Cardiac muscle cell (in vitro differentiated cells and primary cell): Measurements from ENCODE around the gene ATP13A1. TPM values are rescaled to one million over a fixed set of nuclear protein-coding genes. Genes with fewer than 3 reads are reported as not detected.
A peak's percentile ranks its signal among the peaks of the same experiment; 100 is the strongest.
"Not testable (repeated sequence)": the region's sequence is repeated elsewhere in the genome, so short reads cannot be mapped to it uniquely, and the experiment has no call there.

ENCODE experiments used
- DNase-seq, 2 donors: peaks; one replicate each; pipeline versions ENCODE4 v3.0.0 to v3.0.0-alpha.2; 2010 to 2017; ENCODE audit warnings: low read depth in 1 of 2, low spot score in 1 of 2
- H3K27ac ChIP-seq: fragments of 200-600 bp; sonication (generic); 2 replicates; pipeline ENCODE4 v1.5.1; 2016
- H3K27me3 ChIP-seq: fragments of 200-600 bp; sonication (generic); 2 replicates; pipeline ENCODE4 v1.6.0; 2016; ENCODE audit warnings: control low read depth
- H3K36me3 ChIP-seq: fragments of 200-600 bp; sonication (generic); 2 replicates; pipeline ENCODE4 v1.5.1; 2016; ENCODE audit warnings: control low read depth
- H3K4me1 ChIP-seq: fragments of 200-600 bp; sonication (generic); 2 replicates; pipeline ENCODE4 v1.8.1; 2017; ENCODE audit warnings: low read depth, mild to moderate bottlenecking, mixed run types
- H3K4me3 ChIP-seq: fragments of 200-600 bp; sonication (generic); 2 replicates; pipeline ENCODE4 v1.5.1; 2016; ENCODE audit warnings: mild to moderate bottlenecking
- H3K9me3 ChIP-seq: fragments of 200-600 bp; sonication (generic); 2 replicates; pipeline ENCODE4 v1.5.1; 2017; ENCODE audit warnings: low read depth, mild to moderate bottlenecking, control low read depth
- polyA plus RNA-seq: library from polyadenylated mRNA; unstranded; fragments of >200 nt; fragmentation: Nextera tagmentation; extraction: Ambion mirVana; gene quantifications from 2 replicates; pipeline ENCODE4 v1.2.1, GENCODE V29; 2016
- total RNA-seq: library from RNA; depleted of rRNA; stranded (reverse); fragments of >200 nt; gene quantifications from 2 replicates; pipeline ENCODE4 v1.2.3, GENCODE V29; 2016
- TF ChIP-seq, protein P1 (sequence below): IDR thresholded peaks from 2 replicates; pipeline ENCODE4 v1.5.1; 2012; ENCODE audit warnings: low read depth, mild to moderate bottlenecking, low read length

The ATP13A1 gene
- total and polyA plus RNA-seq, 2 experiments from 2014 or later, result 58.0 to 216 TPM

DNA sequence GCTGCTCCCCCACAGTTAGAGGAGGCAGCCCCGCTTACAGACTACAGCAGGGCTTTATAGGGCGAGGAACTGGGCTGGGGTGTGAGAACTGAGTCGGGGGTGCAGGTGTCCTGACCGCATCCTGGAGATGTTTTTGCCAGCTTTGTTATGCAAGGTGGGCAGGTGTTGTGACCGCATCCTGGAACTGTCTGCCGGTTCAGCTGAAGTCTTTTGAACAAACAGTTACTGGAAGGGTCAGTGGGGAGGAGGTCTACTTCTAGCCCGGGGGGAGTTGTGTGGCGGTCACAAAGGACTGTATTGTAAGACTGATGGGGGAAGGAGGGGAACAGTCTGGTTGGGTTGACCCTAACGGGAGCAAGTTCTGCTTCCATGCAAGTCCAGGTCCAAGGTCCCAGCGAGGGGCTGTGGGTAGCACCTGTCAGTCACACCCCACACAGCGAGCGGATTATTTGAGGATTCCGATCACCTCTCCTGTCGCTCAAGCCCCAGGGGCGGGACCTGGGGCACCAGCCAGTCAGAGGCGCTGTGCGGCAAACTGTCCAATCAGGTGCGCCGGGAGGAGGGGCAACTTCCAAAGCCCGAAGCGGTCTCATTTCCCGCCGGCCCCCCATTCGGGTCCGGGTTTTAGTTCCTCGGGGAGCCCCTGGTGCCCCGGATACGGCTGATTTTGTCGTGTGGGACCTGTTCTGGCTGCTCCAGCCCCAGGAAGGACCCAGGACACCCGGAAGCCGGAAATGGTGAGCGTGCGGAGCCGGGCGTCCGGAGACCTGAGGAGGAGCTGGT lies 4.9 kb upstream of the ATP13A1 start, which contains the start of gene ZNF101:
TSS of gene ZNF101 (plus strand) at position 610 of the 783 bp plus-strand sequence. CDS start at position 735, 125 bp downstream.
- H3K4me3 ChIP-seq, result peak within 1 kb of the TSS; percentile 95
- TF ChIP-seq, protein P1, sequence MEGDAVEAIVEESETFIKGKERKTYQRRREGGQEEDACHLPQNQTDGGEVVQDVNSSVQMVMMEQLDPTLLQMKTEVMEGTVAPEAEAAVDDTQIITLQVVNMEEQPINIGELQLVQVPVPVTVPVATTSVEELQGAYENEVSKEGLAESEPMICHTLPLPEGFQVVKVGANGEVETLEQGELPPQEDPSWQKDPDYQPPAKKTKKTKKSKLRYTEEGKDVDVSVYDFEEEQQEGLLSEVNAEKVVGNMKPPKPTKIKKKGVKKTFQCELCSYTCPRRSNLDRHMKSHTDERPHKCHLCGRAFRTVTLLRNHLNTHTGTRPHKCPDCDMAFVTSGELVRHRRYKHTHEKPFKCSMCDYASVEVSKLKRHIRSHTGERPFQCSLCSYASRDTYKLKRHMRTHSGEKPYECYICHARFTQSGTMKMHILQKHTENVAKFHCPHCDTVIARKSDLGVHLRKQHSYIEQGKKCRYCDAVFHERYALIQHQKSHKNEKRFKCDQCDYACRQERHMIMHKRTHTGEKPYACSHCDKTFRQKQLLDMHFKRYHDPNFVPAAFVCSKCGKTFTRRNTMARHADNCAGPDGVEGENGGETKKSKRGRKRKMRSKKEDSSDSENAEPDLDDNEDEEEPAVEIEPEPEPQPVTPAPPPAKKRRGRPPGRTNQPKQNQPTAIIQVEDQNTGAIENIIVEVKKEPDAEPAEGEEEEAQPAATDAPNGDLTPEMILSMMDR, result no peak
- H3K9me3 ChIP-seq, result no peaks in the 10 kb centered on the region
- peak within 1 kb of the TSS; percentile 81 for H3K27ac ChIP-seq
- H3K4me1 ChIP-seq, result no peaks in the 10 kb centered on the region
- peak; percentile 89 to 96 for DNase-seq
- H3K27me3 ChIP-seq, result no peaks in the 10 kb centered on the region
- no peaks in the 10 kb centered on the region for H3K36me3 ChIP-seq

DNA sequence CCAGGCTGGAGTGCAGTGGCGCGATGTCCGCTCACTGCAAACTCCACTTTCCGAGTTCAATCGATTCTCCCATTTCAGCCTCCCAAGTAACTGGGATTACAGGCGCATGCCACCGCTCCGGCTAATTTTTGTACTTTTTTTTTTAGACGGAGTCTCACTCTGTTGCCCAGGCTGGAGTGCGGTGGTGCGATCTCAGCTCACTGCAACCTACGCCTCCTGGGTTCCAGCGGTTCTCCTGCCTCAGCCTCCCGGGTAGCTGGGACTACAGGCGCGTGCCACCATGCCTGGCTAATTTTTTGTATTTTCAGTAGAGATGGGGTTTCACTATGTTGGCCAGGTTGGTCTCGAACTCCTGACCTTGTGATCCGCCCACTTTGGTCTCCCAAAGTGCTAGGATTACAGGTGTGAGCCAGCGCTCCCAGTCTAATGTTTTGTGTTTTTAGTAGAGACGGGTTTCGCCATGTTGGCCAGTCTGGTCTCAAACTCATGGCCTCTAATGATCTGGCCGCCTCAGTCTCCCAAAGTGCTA lies 2.0 kb upstream of the ATP13A1 start:
- H3K27me3 ChIP-seq, H3K4me3 ChIP-seq, H3K9me3 ChIP-seq, H3K27ac ChIP-seq, H3K36me3 ChIP-seq, DNase-seq, H3K4me1 ChIP-seq: not testable (repeated sequence)

DNA sequence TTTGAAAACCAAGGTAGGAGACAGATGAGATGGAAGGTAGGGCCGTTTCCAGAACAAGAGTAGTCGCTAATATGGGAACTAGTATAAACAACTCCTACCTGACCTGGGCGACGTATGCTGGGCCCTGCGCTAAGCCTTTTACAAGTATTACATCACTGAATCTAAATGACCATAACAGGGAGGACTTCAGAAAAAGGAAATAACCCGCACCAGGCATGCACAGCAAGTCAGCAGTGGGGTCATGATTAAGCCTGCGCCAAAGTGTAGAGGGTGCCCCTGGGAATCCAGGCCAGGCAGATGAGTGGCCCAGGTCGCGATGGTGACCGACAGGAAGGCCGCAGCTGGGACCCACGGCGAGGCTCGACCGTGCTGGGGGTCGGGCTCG lies 613 bp downstream of the ATP13A1 start:
- Histone ChIP-seq H3K4me1 (peaks cover 4% of the 10 kb centered on the region), H3K36me3 (peaks cover 5% of the 10 kb centered on the region), H3K27ac (peak overlapping the region; percentile 15), H3K4me3 (peak overlapping the region; percentile 96), H3K9me3 (no peaks in the 10 kb centered on the region), H3K27me3 (no peaks in the 10 kb centered on the region)
- TF ChIP-seq, protein P1, result no peak
- DNase-seq, result peak in 1 of 2 donors; percentile 12

DNA sequence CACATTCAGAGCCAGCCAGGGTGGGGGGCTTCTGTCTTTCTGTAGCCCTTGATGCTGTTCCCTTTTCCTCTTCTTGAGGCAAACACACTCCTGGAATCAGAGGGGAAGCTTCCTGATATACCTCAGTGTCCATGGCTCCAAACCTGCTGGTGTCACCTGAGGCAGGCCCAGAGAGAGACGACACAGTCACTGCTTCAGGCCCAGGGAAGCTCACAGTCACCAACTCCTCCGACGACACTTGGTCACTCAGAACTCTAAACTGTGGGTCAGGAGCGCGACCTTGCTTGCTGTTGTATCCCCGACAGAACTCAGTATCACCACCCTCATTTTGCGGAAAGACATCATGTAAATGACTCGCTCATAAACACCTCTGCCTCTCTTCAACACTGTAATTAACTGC lies 1.1 kb downstream of the ATP13A1 start:
- Histone ChIP-seq H3K4me3 (peak overlapping the region; percentile 96), H3K4me1 (peaks cover 4% of the 10 kb centered on the region), H3K36me3 (peaks cover 9% of the 10 kb centered on the region), H3K27ac (no peak overlapping the region), H3K9me3 (no peaks in the 10 kb centered on the region), H3K27me3 (no peaks in the 10 kb centered on the region)
- no peak for DNase-seq
- TF ChIP-seq, protein P1, result no peak

DNA sequence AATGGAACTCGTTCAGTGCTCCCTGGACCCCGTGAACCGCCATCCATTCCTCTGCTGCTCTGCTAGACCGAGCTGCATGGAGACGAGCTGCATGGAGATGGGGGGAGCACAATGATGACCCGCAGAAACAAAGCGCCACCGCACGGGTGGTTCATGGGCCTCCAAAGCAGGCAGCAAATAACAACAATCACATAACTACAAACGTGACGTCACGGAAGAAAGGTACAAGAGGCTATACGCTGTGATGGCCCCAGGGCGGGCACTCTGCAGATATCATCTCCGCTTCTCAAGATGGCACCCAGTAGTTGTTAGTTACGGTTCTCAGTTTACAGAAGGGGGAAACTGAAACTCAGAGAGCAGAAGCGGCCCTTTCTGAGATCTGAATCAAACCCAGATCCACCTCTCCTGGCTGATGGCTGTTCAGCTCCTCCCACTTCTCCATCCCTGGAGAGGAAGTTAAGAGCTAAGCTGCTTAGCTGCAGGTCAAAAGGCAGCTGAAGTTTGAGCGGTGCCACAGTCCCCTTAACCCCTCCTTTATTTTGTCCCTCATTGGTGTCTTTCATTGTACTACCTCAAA lies 1.7 kb downstream of the ATP13A1 start:
- H3K36me3 ChIP-seq, result peaks cover 12% of the 10 kb centered on the region
- DNase-seq, result no peak
- H3K9me3 ChIP-seq, result no peaks in the 10 kb centered on the region
- TF ChIP-seq, protein P1, result no peak
- no peaks in the 10 kb centered on the region for H3K27me3 ChIP-seq
- H3K4me3 ChIP-seq, result no peak overlapping the region
- peaks cover 4% of the 10 kb centered on the region for H3K4me1 ChIP-seq
- no peak overlapping the region for H3K27ac ChIP-seq
